ENCODE results near the gene LDLRAD2.
"Not testable (repeated sequence)": the region's sequence is repeated elsewhere in the genome, so short reads cannot be mapped to it uniquely, and the experiment has no call there.

LDLRAD2 gene

GRCh38 chr1:21824926-21825325, 12.9 kb downstream of the LDLRAD2 start:
- no peak for DNase-seq

GRCh38 chr1:21825393-21825792, 13.3 kb downstream of the LDLRAD2 start:
- no peak for DNase-seq

- not testable (repeated sequence) for DNase-seq
Observed at GRCh38 chr1:21826694-21827093, 14.6 kb downstream of the LDLRAD2 start.

- DNase-seq = no peak
Observed at GRCh38 chr1:21827141-21827679, 15.1 kb downstream of the LDLRAD2 start.

GRCh38 chr1:21828075-21828474, 16.0 kb downstream of the LDLRAD2 start:
- no peak for DNase-seq

GRCh38 chr1:21828506-21829210, 16.6 kb downstream of the LDLRAD2 start:
- no peak for DNase-seq

- no peak for DNase-seq
Observed at GRCh38 chr1:21829294-21829693, 17.2 kb downstream of the LDLRAD2 start.

GRCh38 chr1:21830792-21831453, 18.9 kb downstream of the LDLRAD2 start:
- DNase-seq = no peak

- no peak for DNase-seq
Observed at GRCh38 chr1:21831454-21831970, 19.4 kb downstream of the LDLRAD2 start.

GRCh38 chr1:21833392-21833976, 21.4 kb downstream of the LDLRAD2 start:
- no peak for DNase-seq

- no peak for DNase-seq
Observed at GRCh38 chr1:21834094-21834493, 22.0 kb downstream of the LDLRAD2 start.

GRCh38 chr1:21834666-21835065, 22.6 kb downstream of the LDLRAD2 start:
- no peak for DNase-seq

GRCh38 chr1:21836010-21836409, 23.9 kb downstream of the LDLRAD2 start:
- DNase-seq = no peak

GRCh38 chr1:21836729-21837128, 24.7 kb downstream of the LDLRAD2 start:
- no peak for DNase-seq

- no peak for DNase-seq
Observed at GRCh38 chr1:21837476-21837875, 25.4 kb downstream of the LDLRAD2 start.

GRCh38 chr1:21838359-21839157, 26.5 kb downstream of the LDLRAD2 start:
- DNase-seq = no peak

GRCh38 chr1:21839337-21840037, 27.4 kb downstream of the LDLRAD2 start:
- DNase-seq = no peak

- no peak for DNase-seq
Observed at GRCh38 chr1:21840981-21841380, 28.9 kb downstream of the LDLRAD2 start.

GRCh38 chr1:21841852-21842466, 29.9 kb downstream of the LDLRAD2 start:
- no peak for DNase-seq

GRCh38 chr1:21842606-21843162, 30.6 kb downstream of the LDLRAD2 start:
- DNase-seq = no peak

- DNase-seq = no peak
Observed at GRCh38 chr1:21843208-21843607, 31.1 kb downstream of the LDLRAD2 start.
